GM18502 (cell line): ENCODE data around the gene TAL2.
"Not testable (repeated sequence)": the region's sequence is repeated elsewhere in the genome, so short reads cannot be mapped to it uniquely, and the experiment has no call there.

Experiments
- ATAC-seq: cut with Tn5 transposase; IDR thresholded peaks from one replicate; pipeline ENCODE4 v1.9.1; 2021; ENCODE audit warnings: mild to moderate bottlenecking; ENCODE audit not compliant: unreplicated experiment, poor library complexity

Gene TAL2

GRCh38 chr9:105703638-105704037 lies 41.4 kb downstream of the TAL2 start:
- ATAC-seq, result not testable (repeated sequence)

- no peak for ATAC-seq
Measured at GRCh38 chr9:105706156-105706555, 43.9 kb downstream of the TAL2 start.

GRCh38 chr9:105708405-105708804 lies 46.1 kb downstream of the TAL2 start:
- peak; percentile 71 for ATAC-seq

GRCh38 chr9:105710638-105711037 lies 48.4 kb downstream of the TAL2 start:
- no peak for ATAC-seq

GRCh38 chr9:105711867-105712266 lies 49.6 kb downstream of the TAL2 start:
- no peak for ATAC-seq

GRCh38 chr9:105712297-105712696 lies 50.0 kb downstream of the TAL2 start:
- ATAC-seq, result no peak
